ENCODE data around the gene TDRD12. TPM values are rescaled to one million over a fixed set of nuclear protein-coding genes. Genes with fewer than 3 reads are reported as not detected.
"Not testable (repeated sequence)": the region's sequence is repeated elsewhere in the genome, so short reads cannot be mapped to it uniquely, and the experiment has no call there.

Gene TDRD12
- total RNA-seq, 1 donor from 2014 or later, result 1.2 TPM

GRCh38 chr19:32862741-32863140 is 143.2 kb downstream of the TDRD12 start:
- DNase-seq (ENCODE audit: low spot score in 2 of 2) (no peak), FAIRE-seq (no peak)

DNA sequence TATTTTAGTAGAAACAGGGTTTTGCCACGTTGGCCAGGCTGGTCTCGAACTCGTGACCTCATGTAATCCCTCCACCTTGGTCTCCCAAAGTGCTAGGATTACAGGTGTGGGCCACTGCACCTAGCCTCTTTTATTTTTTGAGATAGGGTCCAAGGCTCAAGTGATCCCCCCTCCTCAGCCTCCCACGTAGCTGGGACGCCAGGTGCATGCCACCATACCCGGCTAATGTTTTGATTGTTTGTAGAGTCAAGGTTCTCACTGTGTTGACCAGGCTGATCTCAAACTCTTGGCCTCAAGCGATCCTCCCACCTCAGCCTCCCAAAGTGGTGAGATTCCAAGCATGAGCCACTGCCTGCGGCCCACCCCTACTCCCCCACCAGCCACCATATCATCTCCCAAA is 143.7 kb downstream of the TDRD12 start:
- DNase-seq (ENCODE audit: low spot score in 2 of 2) (no peak), FAIRE-seq (no peak)

DNA sequence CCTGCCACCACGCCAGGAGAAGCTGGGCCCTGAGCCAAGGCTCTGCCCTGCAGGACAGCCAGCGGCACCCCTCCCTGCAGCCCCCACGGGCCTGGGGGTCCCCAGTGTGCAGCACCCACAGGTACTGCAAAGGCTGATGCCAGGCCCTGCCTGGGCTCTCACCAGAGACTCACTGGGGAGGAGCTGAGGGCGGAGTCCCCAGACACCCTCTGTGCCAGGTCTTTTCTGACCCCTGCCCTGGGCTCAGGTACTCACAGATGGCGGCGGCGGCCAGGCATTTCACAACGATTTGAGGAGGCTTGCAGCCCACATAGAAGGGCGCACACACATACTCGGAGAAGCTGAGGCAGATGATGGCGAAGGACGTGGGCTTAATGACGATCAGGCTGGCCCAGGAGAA is 144.3 kb downstream of the TDRD12 start:
- DNase-seq (ENCODE audit: low spot score in 2 of 2) (no peak), FAIRE-seq (no peak)

DNA sequence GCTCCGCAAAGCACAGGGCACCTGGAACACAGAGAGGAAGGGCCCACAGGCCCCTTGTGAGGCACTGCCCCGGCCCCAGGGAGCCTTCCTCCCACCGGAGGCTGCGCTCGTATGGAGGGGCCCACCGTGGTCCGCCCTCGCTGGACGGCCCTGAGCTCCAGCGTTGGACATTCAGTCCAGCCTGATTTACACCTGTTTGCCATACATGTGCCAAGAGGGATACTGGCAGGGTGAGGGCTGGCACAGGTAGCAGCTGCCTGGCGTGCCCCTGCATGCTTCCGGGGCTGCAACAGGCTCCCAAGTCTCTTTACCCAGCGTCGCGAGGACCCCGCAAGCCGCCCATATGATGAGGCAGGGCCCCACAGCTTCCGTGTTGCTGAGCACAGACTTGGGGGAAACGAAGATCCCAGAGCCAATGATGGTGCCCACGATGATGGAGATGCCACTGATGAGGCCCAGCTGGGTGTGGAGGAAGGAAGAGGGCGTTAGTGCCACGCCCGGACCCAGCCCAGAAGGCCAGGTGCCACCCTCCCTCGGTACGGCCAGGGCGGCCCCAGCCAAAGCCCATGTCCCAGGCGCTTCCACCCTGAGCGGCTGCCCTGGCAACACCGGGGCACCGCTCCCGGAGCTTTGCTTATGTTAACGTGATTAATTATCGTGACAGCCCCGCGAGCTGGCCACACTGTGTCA is 144.9 kb downstream of the TDRD12 start:
- FAIRE-seq (no peak), DNase-seq (ENCODE audit: low spot score in 2 of 2) (no peak)

DNA sequence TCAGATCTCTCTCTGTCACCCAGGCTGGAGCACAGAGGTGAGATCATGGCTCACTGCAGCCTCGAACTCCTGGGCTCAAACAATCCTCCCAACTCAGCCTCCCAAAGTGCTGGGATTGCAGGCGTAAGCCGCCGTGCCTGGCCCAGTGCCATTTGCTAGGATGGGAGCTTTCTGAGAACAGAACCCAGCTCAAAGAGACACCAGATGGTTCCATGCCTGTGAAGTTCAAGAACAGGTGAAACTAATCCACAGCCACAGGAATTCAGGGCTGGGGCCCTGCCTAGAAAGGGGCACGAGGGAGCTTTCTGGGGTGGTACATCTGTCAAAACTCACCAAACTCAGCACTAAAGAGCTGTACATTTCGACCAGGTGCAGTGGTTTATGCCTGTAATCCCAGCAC is 145.8 kb downstream of the TDRD12 start:
- FAIRE-seq, result no peak
- DNase-seq (ENCODE audit: low spot score in 2 of 2), result no peak

GRCh38 chr19:32866061-32866460 is 146.5 kb downstream of the TDRD12 start:
- no peak for FAIRE-seq
- DNase-seq (ENCODE audit: low spot score in 2 of 2), result no peak

DNA sequence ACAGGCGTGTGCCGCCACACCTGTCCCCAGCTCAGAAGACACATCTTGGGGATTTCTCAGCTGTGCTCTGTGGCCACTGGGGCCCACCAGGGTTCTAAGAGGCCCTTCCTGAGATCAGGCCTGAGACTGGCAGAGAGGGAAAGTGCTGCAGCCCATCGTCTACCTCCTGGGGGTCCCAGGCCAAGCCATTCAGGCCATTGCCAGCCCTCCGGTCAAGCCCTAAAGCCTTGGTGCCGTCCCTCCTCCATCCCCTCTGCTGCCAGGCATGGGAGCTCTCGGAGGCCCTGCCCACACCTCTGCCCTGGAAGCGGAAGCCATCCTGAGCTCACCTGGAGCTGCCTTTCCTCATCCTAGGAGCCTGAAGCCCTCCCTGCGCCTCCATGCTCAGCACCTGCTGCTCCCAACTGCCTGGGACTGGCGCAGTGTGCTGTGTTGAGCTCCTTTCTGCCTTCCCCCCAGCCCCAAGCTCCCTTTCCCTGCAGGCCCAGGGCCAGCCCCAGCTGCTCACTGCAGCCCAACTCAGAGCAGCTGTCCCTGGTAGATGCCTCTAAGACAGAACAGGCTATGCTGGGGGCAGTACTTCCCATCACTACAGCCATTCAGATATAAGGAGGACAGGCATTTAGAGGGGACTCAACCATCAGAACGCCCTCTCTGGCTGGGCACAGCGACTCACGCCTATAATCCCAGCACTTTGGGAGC is 147.1 kb downstream of the TDRD12 start:
- DNase-seq (ENCODE audit: low spot score in 2 of 2) (no peak), FAIRE-seq (no peak)

DNA sequence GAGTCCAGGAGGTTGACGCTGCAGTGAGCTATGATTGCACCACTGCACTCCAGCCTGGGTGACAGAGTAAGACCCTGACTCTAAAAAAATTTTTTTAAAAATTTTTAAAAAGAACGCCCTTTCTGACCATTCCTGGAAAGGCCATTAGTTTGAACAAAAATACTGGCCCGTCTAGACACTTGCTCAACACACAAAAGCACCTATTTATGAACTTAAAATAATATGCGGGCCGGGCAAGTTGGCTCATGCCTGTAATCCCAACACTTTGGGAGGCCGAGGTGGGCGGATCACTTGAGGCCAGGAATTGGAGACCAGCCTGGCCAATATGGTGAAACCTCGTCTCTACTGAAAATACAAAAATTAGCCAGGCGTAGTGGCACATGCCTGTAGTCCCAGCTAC is 147.9 kb downstream of the TDRD12 start:
- FAIRE-seq; DNase-seq (ENCODE audit: low spot score in 2 of 2): not testable (repeated sequence)

DNA sequence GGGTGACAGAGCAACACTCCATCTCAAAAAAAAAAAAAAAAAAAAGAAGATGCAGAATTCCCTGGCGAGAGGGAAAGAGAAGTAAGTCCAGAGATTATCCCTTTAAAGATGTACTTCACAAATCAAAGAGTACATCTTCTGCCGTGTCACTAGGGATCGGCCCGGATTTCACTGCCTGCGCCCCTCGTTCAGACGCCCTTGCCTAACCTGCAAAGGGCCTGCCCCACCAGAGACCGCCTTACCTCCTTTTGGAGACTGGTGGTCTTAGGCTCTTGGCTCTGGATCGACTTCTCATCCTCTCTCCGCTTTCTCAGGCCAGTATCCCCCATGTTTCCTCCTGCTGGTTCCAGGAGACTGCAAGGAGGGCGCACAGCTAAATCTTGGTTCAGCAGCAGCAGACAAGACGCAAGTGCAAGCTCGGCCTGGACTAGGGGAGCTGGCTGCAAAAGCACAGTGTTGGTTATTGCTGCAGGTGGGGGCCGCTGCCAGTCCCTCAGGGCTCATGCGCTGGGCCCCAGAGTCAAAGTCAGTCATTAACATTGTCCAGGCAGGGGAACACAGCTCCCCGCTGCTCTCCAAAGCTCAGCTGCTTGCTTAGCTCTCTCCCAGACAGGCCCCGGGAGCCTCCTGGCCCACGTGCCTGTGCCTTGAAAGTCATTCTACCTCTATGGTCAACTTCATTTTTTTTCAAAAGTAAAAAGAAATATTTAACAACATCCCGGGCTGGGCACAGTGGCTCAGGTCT is 148.8 kb downstream of the TDRD12 start:
- DNase-seq (ENCODE audit: low spot score in 2 of 2) (no peak), FAIRE-seq (no peak)

DNA sequence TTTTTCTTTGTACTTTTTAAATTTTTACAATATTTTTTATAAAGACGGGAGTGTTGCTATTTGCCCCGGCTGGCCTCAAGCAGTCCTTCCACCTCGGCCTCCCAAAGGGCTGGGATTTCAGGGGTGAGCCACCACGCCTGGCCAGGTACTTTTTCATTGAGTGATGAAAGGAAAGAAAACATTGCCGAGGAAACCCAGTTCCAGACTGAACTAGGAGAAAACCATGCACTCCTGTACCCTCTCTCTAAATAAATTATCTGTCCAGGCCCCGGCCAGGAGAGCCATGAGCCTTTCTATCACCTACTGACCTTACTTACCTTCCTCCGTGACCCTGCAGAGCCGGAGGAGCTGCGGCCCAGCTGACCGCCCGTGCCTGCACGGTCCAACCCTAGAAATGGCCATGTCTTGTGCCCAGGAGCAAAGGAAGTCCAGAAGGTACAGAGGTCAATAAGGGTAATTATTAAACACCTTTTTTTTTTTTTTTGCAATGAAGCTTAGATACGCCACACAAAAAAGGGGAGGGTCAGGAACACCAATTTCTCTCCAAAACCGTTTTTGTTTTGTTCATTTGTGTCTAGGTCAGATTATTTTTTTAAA is 149.9 kb downstream of the TDRD12 start, which contains the start of gene SLC7A9:
SLC7A9 (minus strand) TSS at position 399 of the 597 bp plus-strand sequence. CDS start 1,233 bp downstream, outside the sequence.
- no peak for FAIRE-seq
- no peak for DNase-seq (ENCODE audit: low spot score in 2 of 2)

GRCh38 chr19:32869966-32870573 is 150.5 kb downstream of the TDRD12 start:
- FAIRE-seq (no peak), DNase-seq (ENCODE audit: low spot score in 2 of 2) (no peak)

DNA sequence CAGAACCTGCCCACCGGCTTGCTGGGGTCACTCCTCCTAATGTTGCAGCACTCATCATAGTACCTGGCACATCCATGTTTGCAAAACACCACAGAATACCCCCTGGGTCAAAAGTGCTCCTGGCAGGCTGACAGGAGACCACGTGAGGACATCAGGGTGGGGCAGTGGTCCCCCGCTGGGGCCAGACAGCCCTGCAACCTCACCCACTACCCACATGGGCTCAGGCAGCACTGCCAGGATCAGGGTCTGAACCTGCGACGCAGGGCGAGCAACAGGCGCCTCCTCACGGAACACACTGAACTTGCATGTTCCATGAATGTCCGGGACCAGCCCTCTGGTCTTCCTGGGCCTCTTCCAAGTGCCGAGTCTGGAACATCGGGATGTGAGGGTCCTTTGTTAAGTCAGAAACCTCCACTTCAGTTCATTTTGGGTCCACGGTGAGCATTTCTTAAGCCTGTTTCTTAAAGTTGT is 151.4 kb downstream of the TDRD12 start:
- DNase-seq (ENCODE audit: low spot score in 2 of 2), result no peak
- no peak for FAIRE-seq

DNA sequence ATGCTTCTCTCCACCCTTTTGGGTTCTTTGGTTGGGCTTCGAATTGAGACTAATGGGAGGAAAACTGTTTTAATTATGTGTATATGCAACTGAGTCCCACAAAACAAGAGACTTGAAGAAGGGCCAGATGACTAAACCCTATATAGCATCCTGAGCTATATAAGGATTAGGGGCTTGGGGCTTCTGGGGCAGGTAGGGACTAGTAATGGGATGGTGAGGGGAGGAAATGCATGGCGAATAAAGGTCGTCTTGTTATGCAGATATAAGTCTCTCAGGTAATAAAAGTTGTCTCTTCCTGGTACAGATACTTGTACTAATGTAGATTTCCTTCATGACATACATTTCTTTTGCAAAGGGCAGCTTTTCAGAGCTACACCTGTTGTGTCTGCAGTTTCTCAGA is 152.8 kb downstream of the TDRD12 start:
- no peak for FAIRE-seq
- no peak for DNase-seq (ENCODE audit: low spot score in 2 of 2)

DNA sequence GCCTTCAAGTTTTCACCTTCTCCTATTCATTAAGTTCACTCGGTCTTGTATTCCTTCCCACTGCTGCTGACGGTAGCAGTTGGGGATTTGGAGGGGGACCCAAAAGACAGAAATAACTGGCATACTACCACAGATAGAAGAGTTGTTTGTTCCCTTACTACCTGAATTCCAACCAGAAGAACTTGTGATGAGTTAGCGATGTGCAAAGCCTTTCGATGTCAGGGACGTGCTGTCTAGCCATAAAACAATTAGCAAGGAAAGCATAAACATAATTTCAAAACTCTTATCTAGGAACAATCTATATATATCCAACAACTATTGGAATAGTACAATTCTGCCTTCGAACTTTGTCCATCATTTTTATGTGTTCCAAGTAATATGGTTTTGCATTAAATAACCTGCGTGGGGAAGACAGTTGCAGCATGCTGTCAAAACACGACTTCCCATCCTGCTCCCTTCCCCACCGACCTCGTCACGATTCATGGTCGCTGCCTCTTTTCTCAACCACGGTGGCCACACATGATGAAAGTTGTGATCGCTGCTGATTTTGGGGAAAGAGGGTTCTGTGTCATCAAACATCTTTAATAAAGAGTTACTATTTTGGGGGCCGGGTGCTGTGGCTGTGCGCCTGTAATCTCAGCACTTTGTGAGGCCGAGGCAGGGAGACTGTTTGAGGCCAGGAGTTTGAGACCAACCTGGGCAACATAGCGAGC is 153.8 kb downstream of the TDRD12 start:
- DNase-seq (ENCODE audit: low spot score in 2 of 2), result no peak

DNA sequence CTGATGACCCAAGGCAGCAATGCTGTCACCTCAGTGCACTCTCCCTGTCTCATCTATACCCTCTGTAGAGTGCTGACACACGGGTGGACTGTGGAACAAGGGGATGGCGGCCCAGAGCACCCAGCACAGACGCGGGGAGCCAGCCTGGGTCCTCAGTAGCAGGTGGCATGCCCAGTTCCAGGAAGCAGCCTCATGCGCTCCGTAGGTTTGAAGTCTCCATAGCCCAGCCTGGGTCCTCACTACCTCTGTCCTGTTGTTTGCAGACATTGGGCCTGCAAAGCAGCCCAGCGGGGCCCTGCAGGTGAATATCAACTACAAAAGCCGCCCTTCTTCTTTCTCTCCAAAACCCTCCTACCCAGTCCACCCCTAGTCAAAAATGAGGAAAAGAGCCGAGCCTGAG is 155.0 kb downstream of the TDRD12 start:
- no peak for FAIRE-seq

More for the DNA sequence above, 153.8 kb downstream of the TDRD12 start:
- no peak for FAIRE-seq

GRCh38 chr19:32875428-32875827 is 155.9 kb downstream of the TDRD12 start:
- no peak for FAIRE-seq
- DNase-seq (ENCODE audit: low spot score in 2 of 2), result no peak

More for the DNA sequence above, 155.0 kb downstream of the TDRD12 start:
- no peak for DNase-seq (ENCODE audit: low spot score in 2 of 2)

- DNase-seq (ENCODE audit: low spot score in 2 of 2) (no peak), FAIRE-seq (no peak)
These were observed 156.8 kb downstream of the TDRD12 start for GRCh38 chr19:32876236-32876918.

GRCh38 chr19:32876919-32877285 is 157.3 kb downstream of the TDRD12 start:
- FAIRE-seq (no peak), DNase-seq (ENCODE audit: low spot score in 2 of 2) (no peak)
